Anterior cingulate cortex (tissue), 58 donors: ENCODE measurements around the gene TAF1A.

Source experiments
- DNase-seq, 58 donors: peaks; one replicate each; lab custom pipeline; 2025; lab: John Stamatoyannopoulos, UW

The TAF1A gene

GRCh38 chr1:222543817-222544216, 45.9 kb downstream of the TAF1A start:
- DNase-seq = no peak

DNA sequence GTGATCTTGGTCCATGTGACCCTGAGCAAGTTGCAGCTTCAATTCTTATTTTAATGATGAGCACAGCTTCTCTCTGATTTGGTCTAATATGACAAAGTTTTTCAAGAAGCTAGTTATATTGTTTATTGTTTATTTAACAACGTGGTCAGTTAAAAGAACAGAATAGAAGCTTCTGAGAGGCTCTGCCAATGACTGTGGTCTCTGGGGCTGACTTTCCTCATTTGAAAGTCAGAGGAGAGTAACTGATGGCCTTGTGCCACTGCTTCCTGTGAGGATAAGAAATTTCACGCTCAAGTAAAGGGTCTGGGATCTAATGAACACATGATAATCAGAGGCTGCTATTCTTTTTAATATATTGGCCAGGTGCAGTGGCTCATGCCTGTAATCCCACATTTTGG, 49.1 kb downstream of the TAF1A start:
- no peak for DNase-seq

- DNase-seq = no peak
These were observed 49.7 kb downstream of the TAF1A start for GRCh38 chr1:222539951-222540597.

DNA sequence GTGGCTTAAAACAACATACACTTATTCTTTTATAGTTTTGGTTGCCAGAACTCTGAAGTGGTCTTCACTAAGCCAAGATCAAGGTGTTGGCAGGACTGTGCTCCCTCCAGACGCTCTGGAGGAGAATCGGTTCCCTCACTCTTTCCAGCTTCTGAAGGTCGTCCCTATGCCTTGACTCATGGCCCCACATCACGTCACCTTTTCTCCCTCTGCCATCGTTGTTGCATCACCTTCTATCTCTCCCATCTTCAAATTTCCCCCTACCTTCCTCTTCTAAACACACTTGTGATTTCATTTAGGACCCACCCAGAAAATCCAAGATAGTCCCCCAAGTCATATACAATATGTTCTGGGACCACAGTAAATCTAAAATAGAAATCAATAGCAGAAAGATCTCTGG, 54.3 kb downstream of the TAF1A start:
- DNase-seq = no peak

DNA sequence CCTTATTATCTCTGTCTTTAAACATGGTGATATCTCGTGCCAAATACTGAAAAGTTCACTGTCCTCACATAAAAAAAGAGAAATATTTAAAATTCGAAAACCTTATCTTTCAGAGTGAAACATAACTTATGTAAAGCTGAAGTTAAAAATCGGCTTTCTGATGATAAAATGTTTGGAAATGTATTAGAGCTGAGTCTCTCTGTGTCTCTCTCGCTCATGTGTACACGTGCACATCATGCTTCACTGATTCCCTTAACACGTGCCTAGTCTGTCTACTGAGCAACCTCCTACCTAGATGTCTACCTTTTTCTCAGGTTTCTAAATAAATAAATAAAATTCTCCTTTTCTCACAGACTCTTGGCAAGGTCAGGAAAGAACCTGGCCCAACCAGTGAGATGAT, 58.9 kb downstream of the TAF1A start:
- no peak for DNase-seq

- no peak for DNase-seq
These were observed 59.8 kb downstream of the TAF1A start for GRCh38 chr1:222529916-222530315.

GRCh38 chr1:222529181-222529580, 60.6 kb downstream of the TAF1A start:
- DNase-seq = no peak

DNA sequence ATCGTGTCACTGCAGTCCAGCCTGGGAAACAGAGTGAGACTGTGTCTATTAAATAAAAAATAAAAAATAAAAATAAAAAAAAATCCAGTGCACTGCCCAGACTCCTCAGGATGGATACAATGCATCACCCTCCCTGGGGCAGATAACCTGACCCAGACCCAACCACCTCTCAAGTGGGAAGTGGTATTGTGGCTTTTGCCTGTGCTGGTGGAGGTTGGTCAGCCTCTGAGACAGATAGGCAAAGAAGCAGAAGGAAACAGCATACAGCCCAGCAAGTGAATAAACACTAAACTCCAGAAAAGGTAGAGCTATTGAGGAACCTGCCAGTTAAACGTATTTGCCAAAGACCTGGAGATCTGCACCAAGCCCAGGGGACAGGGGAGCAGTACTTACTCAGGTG, 63.8 kb downstream of the TAF1A start:
- DNase-seq = no peak

- peak in 3 of 58 donors; percentile 1 to 13 (median 6) for DNase-seq
These were observed 65.9 kb downstream of the TAF1A start for GRCh38 chr1:222523852-222524251.

GRCh38 chr1:222522105-222522915, 67.4 kb downstream of the TAF1A start:
- no peak for DNase-seq

DNA sequence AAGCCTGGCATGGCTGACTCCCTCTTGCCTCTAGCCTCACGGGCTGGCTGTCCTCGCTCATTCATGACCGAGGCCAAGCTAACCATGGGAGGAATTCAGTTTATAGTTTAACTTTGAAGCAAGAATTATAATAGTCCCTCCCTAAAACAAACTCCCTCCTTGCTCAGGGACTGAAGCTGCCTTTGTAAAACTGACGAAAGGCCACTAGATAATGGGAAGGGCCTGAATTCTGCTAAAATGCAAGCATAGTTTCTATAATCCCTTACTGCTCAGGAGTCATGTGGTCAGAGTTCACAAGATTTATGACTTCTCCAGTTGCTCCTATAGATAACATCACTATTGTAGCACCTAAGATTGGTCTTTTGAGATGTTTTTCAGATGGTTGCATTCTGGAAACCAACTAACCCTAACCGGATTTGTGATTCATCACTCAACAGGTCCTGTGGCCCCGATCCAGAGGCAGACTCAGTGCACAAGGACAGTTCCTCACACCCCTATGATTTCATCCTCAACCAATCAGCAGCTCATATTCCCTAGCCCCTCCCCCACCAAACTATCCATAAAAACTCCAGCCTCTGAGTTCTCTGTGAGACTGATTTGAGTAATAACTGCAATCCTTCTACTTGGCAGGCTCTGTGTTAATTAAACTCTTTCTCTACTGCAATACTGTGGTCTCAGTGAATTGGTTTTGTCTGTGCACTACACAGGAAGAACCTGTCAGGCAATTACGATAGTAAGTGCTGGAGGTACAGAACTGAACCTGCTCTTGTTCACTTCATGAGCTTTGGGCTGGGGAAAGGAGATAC, 68.2 kb downstream of the TAF1A start:
- DNase-seq = no peak
